Dedifferentiated amniotic fluid mesenchymal stem cell (primary cell): Measurements from ENCODE around the gene NPIPA8.
"Not testable (repeated sequence)": the region's sequence is repeated elsewhere in the genome, so short reads cannot be mapped to it uniquely, and the experiment has no call there.

ENCODE experiments used
- DNase-seq: peaks from one replicate; pipeline ENCODE4 v3.0.0-alpha.2; 2016; ENCODE audit errors: extremely low spot score

The NPIPA8 gene

DNA sequence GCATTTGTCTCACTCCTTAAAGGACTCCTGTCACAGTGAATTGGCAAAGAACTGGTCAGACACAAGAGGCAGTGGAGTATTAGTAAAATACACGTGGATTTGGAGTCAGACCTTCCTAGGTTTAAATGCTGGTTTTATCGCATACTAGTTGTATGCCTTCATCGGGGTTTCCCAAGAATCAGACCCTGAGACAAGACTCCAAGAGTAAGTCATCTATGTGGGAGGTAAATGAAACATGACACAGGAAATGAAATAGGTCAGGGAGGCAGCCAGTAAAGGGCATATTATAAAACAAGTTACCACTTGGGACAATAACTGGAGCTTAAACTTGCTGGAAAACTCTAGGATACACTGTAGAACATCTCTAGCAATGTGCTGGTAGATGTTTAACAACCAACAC, 59.8 kb downstream of the NPIPA8 start:
- not testable (repeated sequence) for DNase-seq

- not testable (repeated sequence) for DNase-seq
These were observed 66.4 kb downstream of the NPIPA8 start for GRCh38 chr16:18270171-18270570.
